C4-2B (cell line): ENCODE measurements around the gene PRKG1.

ENCODE experiments used
- CTCF ChIP-seq: fragments of 450-650 bp; conservative IDR thresholded peaks from 2 replicates; pipeline ENCODE4 v1.5.1; 2017; ENCODE audit warnings: mild to moderate bottlenecking
- ZFX ChIP-seq: fragments of 450-650 bp; IDR thresholded peaks from 2 replicates; pipeline ENCODE4 v1.6.1; 2017

GRCh38 chr10:51705774-51706173 is 631.5 kb downstream of the PRKG1 start:
- TF ChIP-seq CTCF (no peak), ZFX (no peak)
